Thoracic aorta (tissue), 2 donors: ENCODE measurements around the gene ALPK3. TPM values are rescaled to one million over a fixed set of nuclear protein-coding genes. Genes with fewer than 3 reads are reported as not detected.

Experiments
- ATAC-seq: fragments of 150-250 bp; one replicate; pipeline ENCODE4 v1.8.0; 2017; ENCODE audit warnings: low read depth; ENCODE audit not compliant: insufficient number of reproducible peaks, low FRiP score
- DNase-seq: peaks from one replicate; pipeline ENCODE4 v3.0.0-alpha.2; 2020; ENCODE audit warnings: low spot score
- H3K27ac ChIP-seq, 2 donors: fragments of 200-600 bp; sonication (generic); 1 replicate in 1 of 2; 2 replicates in 1 of 2; pipeline ENCODE4 v1.5.1; 2016; ENCODE audit warnings: mild to moderate bottlenecking in 2 of 2, moderate library complexity in 2 of 2
- H3K27me3 ChIP-seq: fragments of 200-600 bp; sonication (generic); replicated peaks from 2 replicates; pipeline ENCODE4 v1.6.0; 2016; ENCODE audit warnings: mild to moderate bottlenecking; ENCODE audit not compliant: insufficient read depth
- H3K36me3 ChIP-seq: fragments of 200-600 bp; sonication (generic); one replicate; pipeline ENCODE4 v1.5.1; 2016
- H3K4me1 ChIP-seq, 2 donors: fragments of 200-600 bp; sonication (generic); 1 replicate in 1 of 2; 2 replicates in 1 of 2; pipeline versions ENCODE4 v1.5.1 to v1.6.0; 2016; ENCODE audit warnings: low read depth in 2 of 2, mild to moderate bottlenecking in 1 of 2; ENCODE audit not compliant: control insufficient read depth in 1 of 2
- H3K4me3 ChIP-seq: fragments of 200-600 bp; sonication (generic); 2 replicates; pipeline ENCODE4 v1.5.1; 2016; ENCODE audit warnings: mild to moderate bottlenecking
- H3K9me3 ChIP-seq: fragments of 200-600 bp; sonication (generic); 2 replicates; pipeline ENCODE4 v1.5.1; 2016
- total RNA-seq, 2 donors: library from RNA; depleted of rRNA; stranded (reverse); fragments of >200 nt; gene quantifications; one replicate each; pipeline versions ENCODE4 v1.1.0 to v1.2.3, GENCODE V29; 2016
- TF ChIP-seq, protein P1 (sequence below): fragments of 200-600 bp; sonication (generic); IDR thresholded peaks from one replicate; pipeline ENCODE4 v1.5.1; 2019; ENCODE audit warnings: antibody characterized with exemption

Gene ALPK3
- total RNA-seq, 2 donors from 2014 or later = 56.9 to 81.1 TPM

DNA sequence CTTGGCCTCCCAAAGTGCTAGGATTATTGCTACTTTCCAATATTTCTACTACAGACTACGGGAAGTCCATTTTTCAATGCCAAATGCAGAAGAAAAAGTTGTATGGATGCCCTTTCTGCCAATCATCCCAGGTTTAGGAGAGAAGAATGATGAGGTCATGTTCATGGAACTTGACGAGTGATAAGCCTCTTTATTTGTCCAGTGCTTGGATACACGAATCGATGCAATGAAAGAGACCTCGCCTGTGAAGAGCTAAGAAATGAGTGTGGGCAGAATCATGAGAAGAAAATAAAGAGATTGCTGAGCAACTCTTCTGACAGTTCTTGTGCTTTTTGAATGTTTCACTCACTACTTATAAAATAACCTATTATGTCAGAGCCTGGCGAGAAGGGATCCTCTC is 66.3 kb downstream of the ALPK3 start:
- H3K9me3 ChIP-seq = no peaks in the 10 kb centered on the region
- DNase-seq = no peak
- TF ChIP-seq, protein P1, sequence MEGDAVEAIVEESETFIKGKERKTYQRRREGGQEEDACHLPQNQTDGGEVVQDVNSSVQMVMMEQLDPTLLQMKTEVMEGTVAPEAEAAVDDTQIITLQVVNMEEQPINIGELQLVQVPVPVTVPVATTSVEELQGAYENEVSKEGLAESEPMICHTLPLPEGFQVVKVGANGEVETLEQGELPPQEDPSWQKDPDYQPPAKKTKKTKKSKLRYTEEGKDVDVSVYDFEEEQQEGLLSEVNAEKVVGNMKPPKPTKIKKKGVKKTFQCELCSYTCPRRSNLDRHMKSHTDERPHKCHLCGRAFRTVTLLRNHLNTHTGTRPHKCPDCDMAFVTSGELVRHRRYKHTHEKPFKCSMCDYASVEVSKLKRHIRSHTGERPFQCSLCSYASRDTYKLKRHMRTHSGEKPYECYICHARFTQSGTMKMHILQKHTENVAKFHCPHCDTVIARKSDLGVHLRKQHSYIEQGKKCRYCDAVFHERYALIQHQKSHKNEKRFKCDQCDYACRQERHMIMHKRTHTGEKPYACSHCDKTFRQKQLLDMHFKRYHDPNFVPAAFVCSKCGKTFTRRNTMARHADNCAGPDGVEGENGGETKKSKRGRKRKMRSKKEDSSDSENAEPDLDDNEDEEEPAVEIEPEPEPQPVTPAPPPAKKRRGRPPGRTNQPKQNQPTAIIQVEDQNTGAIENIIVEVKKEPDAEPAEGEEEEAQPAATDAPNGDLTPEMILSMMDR = no peak
- H3K36me3 ChIP-seq = no peaks in the 10 kb centered on the region
- H3K27ac ChIP-seq = peak overlapping the region; percentile 72 to 83
- peaks cover 3 to 68% of the 10 kb centered on the region in 2 donors for H3K4me1 ChIP-seq
- H3K4me3 ChIP-seq = no peak overlapping the region
- peak; percentile 31 for ATAC-seq
- H3K27me3 ChIP-seq = no peaks in the 10 kb centered on the region

DNA sequence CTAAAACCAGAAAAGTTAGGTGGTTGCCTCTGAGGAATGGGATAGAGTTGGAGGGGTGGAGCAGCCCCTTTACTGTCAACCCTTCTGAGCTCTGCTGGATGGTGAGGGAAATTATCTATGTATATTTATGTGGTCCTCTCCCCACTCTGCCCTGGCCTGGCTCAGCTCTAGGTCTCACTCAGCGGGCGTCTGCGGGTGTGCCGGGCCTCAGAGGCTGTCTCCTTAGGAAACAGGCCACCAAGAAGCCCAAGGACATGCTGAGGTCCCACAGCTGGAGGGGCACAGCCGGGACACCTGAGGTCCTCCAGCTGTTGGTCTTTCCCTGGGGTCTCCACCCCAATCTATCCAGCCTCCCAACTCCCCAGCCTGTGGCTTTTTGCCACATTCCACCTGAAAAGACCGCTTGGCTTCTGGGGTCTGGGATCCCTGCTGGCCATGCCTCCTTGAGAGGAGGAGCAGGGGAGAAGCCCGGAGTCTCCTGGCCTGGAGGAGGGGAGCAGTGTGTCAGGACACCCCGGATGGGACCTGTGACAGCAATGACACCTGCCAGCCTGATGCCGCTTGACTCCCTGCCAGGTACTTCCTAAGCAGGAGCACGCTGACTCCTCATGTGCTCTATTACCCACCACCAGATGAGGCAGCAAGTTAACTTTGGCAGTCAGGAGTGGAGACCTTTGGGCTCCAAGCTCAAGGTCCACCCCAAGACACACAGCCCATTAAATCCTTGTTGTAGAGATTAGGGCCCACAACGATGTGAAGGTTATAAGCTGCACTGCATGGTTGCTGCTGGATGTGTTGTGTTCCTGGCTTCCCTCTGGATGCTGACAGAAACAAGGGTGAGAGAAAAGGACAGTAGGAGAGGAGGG is 67.0 kb downstream of the ALPK3 start, which contains the start of gene SLC28A1:
Gene SLC28A1, plus strand, starts transcription at position 747 of the 866 bp plus-strand sequence. CDS start 3,099 bp downstream, outside the sequence.
- H3K4me1 ChIP-seq = peaks cover 3 to 63% of the 10 kb centered on the region in 2 donors
- no peaks in the 10 kb centered on the region for H3K36me3 ChIP-seq
- ATAC-seq (no peak), DNase-seq (no peak)
- H3K9me3 ChIP-seq = no peaks in the 10 kb centered on the region
- no peaks in the 10 kb centered on the region for H3K27me3 ChIP-seq
- H3K4me3 ChIP-seq = no peak within 1 kb of the TSS
- TF ChIP-seq, protein P1 = no peak
- H3K27ac ChIP-seq = peak within 1 kb of the TSS; percentile 72 to 83

DNA sequence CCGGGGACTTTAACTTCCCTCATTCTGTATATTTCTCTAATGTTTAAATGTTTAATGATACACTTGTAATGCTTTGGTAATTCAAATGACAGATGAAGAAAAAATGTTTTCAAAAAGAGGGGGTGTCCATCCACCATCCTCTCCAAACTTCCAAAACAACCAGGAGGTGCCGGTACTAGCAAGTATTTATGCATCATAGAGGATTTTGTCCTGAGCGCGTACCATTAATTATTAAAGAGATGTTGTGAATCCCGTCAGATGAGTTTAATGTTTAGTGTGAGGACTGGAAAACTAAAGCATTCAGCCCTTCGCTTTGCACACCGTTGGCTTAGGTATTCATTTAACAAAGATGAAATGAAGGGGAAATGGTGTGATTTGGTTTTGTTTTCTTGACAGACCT is 68.6 kb downstream of the ALPK3 start:
- H3K9me3 ChIP-seq = no peaks in the 10 kb centered on the region
- H3K36me3 ChIP-seq = no peaks in the 10 kb centered on the region
- no peak overlapping the region for H3K27ac ChIP-seq
- H3K4me3 ChIP-seq = no peak overlapping the region
- H3K27me3 ChIP-seq = no peaks in the 10 kb centered on the region
- peaks cover 3 to 51% of the 10 kb centered on the region in 2 donors for H3K4me1 ChIP-seq
- no peak for ATAC-seq
- TF ChIP-seq, protein P1 = no peak
- no peak for DNase-seq

DNA sequence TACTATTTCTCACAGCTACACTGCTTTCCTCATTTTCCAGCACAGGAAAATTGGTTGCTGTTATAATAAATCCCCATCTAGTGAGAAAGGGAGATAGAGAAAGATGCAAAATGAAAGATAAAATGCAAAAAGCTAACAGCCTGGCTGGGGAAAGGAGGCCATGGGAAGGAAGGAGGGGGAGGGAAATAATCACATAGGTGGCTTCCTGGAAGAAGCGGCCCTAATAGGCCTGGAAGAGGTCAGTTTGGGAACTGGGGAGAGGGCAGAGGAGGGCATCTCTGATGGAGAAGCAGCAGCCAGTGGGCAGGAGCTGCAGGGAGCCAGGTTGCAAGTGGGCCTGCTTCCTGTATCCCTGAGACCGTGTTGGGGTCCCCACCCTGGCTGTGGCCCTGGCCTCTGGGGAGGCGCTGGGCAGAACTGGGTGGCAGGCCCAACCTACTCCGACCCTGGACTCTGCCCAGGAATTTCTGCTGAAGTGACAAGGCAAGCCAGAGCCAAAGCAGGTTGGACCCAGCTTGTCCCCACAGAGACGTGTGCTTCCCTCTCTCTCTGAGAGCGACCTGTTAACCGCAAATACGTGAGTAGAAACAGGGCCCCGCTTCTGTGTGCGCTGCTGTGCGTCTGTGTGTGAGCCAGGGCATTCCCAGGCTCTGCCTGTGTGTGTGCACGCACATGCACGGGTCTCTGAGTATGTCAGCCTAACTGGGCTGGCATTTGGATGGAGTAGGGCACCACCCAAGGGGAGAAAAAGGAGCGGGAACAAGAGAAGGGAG is 69.2 kb downstream of the ALPK3 start:
- DNase-seq (no peak), ATAC-seq (no peak)
- H3K36me3 ChIP-seq = no peaks in the 10 kb centered on the region
- no peaks in the 10 kb centered on the region for H3K9me3 ChIP-seq
- H3K27ac ChIP-seq = peak overlapping the region in 1 of 2 donors; percentile 23
- H3K27me3 ChIP-seq = no peaks in the 10 kb centered on the region
- H3K4me3 ChIP-seq = no peak overlapping the region
- H3K4me1 ChIP-seq = peaks cover 3 to 51% of the 10 kb centered on the region in 2 donors
- TF ChIP-seq, protein P1 = no peak

DNA sequence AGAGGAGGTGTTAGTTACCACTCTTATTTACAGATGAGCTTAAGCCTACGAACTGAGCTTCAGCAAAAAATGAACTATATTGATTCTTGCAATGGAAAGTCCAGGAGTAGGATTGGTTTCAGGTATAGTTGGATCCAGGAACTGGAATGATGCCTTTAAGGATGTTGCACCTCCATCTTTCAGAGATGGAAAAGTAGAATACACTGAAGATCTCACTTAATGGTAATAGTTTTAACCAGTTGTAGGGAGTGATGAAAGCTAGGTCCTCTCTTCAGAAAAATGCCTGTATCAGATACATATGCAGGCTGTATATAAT is 69.8 kb downstream of the ALPK3 start:
- Histone ChIP-seq H3K27ac (no peak overlapping the region), H3K27me3 (no peaks in the 10 kb centered on the region), H3K4me1 (peaks cover 3 to 51% of the 10 kb centered on the region in 2 donors), H3K4me3 (no peak overlapping the region), H3K9me3 (no peaks in the 10 kb centered on the region), H3K36me3 (no peaks in the 10 kb centered on the region)
- TF ChIP-seq, protein P1 = no peak
- DNase-seq (no peak), ATAC-seq (no peak)
